ENCODE measurements around the gene ASIP.
A peak's percentile ranks its signal among the peaks of the same experiment; 100 is the strongest.

ASIP gene

GRCh38 chr20:34312544-34313217, 71.5 kb downstream of the ASIP start:
- peak; percentile 75 for DNase-seq

- no peak for DNase-seq
Observed at GRCh38 chr20:34315236-34315635, 74.0 kb downstream of the ASIP start.

GRCh38 chr20:34316196-34316814, 75.1 kb downstream of the ASIP start:
- DNase-seq = no peak

Measured in NK-92 treated with Interleukin-12 subunit alpha and Interleukin-12 subunit beta, amount 100 ng/mL, for 24 hours (cell line).